ENCODE results near the gene SLC35G4.

DNA sequence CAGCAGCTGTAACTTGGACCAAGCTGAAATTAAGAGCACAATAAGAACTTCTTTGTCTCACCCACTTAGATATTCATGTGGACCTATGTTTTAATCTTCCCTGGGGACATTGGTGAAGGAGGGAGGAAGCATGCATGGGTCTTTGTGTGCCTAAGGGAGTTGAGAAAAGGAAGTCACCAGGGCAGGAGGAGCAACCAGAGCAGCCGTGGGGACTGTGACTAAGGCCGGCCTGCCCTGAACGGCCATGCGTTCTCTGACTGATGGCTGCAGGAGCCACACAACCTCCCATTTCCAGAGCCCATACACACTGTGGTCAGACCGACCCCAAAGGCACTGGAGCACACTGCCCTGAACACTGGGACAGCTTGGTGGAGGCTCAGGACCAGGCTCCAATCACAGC is 43.7 kb upstream of the SLC35G4 start:
- TF ChIP-seq CTCF (IDR thresholded peaks at IDR 0.05; ENCODE audit: low read length) (no peak), EZH2 (optimal IDR thresholded peaks at IDR 0.05; ENCODE audit: low read depth, low read length) (no peak)
